Neural cell (in vitro differentiated cells): ENCODE measurements around the gene UBE2L3.

Experiments
- CTCF ChIP-seq: fragments of 450-650 bp; IDR thresholded peaks from 2 replicates; pipeline ENCODE4 v1.5.1; 2014; ENCODE audit warnings: antibody characterized with exemption, mild to moderate bottlenecking, moderate library complexity; ENCODE audit not compliant: poor library complexity, severe bottlenecking
- EP300 ChIP-seq: fragments of 450-650 bp; conservative IDR thresholded peaks from 2 replicates; pipeline ENCODE4 v1.6.1; 2014; ENCODE audit warnings: antibody characterized with exemption, mild to moderate bottlenecking, moderate library complexity; ENCODE audit not compliant: poor library complexity, severe bottlenecking
- EZH2 ChIP-seq: fragments of 200-600, 300-800 bp; shearing (Covaris generic), sonication (generic); IDR thresholded peaks from 2 replicates; pipeline ENCODE4 v1.6.1; 2014; ENCODE audit warnings: antibody characterized with exemption, low read length, borderline replicate concordance, mild to moderate bottlenecking; ENCODE audit not compliant: insufficient read depth, poor library complexity, severe bottlenecking
- MXI1 ChIP-seq: fragments of 450-650 bp; conservative IDR thresholded peaks from 2 replicates; pipeline ENCODE4 v1.6.1; 2014; ENCODE audit warnings: antibody characterized with exemption, mild to moderate bottlenecking; ENCODE audit not compliant: poor library complexity, severe bottlenecking
- POLR2AphosphoS5 ChIP-seq: IDR thresholded peaks from 2 replicates; pipeline ENCODE4 v1.6.1; 2012
- RAD21 ChIP-seq: fragments of 450-650 bp; conservative IDR thresholded peaks from 2 replicates; pipeline ENCODE4 v1.6.1; 2014; ENCODE audit warnings: antibody characterized with exemption, mild to moderate bottlenecking, moderate library complexity
- SMC3 ChIP-seq: fragments of 450-650 bp; conservative IDR thresholded peaks from 2 replicates; pipeline ENCODE4 v1.6.1; 2014; ENCODE audit warnings: antibody characterized with exemption, mild to moderate bottlenecking, moderate library complexity; ENCODE audit not compliant: poor library complexity

DNA sequence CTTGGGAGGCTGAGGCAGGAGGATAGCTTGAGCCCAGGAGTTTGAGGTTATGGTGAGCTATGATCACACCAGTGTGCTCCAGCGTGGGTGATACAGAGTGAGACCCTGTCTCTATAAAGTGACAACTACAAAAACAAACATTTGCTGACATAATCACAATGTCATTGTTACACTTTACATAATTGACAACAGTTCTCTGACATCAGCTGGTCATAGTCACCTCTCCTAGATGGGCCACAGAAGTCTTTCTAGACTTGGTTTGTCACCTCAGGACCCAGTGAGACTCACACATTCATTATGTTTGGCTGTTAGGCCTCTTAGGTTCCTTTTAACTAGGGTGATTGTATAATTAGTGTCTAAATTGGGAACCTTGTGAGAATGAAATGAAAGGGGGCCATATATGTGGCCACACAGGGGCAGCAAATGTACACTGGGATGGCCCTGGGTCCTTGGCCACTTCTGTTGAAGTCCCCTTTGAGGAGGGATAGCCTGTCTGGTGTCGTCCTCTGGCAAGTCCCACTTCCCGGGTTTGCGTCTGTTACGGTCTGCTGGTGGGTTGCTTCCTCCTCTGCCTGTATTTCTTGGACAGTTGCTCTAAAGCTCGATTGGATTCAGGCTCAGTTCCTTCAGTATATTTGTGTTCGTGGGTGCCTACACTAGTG, 92.5 kb downstream of the UBE2L3 start:
- TF ChIP-seq CTCF (no peak), POLR2AphosphoS5 (no peak), MXI1 (no peak), SMC3 (no peak), RAD21 (no peak), EZH2 (no peak), EP300 (no peak)
